GM19238 (cell line): ENCODE measurements around the gene PXYLP1.

Source experiments
- DNase-seq: peaks from one replicate; pipeline ENCODE4 v3.0.0; 2011; ENCODE audit warnings: low spot score; ENCODE audit not compliant: insufficient read length

The PXYLP1 gene

DNA sequence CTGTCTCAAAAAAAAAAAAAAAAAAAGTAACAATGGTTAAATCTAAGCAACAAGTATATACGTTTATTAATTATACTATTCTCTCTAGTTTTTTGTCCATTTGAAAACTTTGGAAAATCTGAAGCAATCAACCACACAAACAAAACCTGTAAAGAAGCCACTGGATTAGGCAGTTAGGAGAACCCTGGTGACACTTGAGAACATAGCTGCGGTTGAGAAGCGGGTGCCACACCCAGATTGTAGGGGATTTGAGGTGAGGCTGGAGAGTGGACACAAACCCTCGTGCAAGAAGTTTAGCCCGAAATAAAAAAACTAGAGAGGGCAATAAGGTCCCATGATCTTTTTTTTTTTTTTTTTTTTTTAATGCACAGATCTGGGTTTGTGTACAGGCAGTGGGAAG is 110.8 kb downstream of the PXYLP1 start:
- DNase-seq, result no peak

GRCh38 chr3:141343077-141343476 is 111.5 kb downstream of the PXYLP1 start:
- no peak for DNase-seq

- no peak for DNase-seq
These were observed 112.2 kb downstream of the PXYLP1 start for GRCh38 chr3:141343865-141344271.
